CD1c-positive myeloid dendritic cell (primary cell): ENCODE measurements around the gene VARS2.
"Not testable (repeated sequence)": the region's sequence is repeated elsewhere in the genome, so short reads cannot be mapped to it uniquely, and the experiment has no call there.

Experiments used
- DNase-seq: peaks from one replicate; pipeline ENCODE4 v3.0.0-alpha.2; 2016; ENCODE audit errors: extremely low spot score

The VARS2 gene

DNA sequence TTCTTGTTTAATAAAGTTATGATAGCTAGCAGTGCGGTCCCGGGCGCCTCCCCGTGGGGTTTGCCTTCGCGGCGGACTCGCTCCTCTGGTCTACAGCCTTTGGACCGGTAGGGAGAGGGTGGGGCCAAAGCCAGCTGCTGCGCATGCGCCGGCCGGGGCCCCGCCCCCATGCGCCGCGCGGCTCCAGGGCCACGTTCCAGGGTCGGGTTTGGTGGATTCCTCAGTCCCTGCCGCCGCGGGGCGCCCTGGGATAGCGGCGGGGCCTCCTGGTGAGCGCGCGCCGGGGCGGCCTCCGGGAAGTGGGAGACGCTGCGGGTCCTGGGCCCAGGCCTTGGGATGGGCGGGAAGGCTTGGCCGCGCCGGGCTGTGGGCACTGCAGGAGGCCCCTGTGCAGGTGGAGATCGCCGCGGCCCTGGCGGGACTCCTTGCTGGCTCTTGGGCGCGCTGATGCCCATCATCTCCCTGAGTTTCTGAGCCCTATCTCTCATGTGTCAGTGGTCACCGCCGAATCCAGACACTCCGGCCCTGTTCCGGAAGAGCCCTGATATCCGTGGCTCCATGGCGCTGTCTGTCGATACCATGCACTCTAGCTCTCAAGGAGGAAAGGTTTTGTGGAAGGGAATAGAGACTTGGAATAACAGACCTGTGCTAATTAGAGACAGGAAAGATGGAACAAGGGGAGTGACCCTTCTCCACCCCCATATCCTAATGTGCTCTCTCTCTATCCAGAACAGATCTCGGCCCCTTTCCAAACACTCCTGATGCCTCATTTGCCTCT, at the start of gene VARS2:
Gene VARS2 (plus strand): TSS at position 163 of the 778 bp plus-strand sequence. CDS start 599 bp downstream, at position 762.
- peak; percentile 93 for DNase-seq

DNA sequence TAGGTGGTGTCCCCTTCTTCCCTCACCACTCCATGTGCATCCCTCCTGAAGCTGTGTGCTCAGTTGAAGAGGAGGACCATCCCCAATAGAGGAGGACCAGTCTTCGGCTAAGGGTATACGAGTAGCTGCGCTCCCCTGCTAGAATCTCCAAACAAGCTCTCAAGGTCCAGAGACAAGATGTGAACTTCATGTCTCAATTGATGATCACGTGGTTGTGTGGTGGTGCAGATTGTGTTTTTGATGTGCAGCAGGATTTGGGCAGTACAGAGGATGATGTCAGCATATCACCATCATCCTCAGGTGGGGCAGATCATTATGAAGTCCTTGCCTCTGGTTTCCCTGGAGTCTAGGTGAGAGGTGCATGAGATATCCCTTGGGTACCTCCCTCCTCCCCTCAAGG, 49.7 kb upstream of the VARS2 start:
- DNase-seq = no peak

DNA sequence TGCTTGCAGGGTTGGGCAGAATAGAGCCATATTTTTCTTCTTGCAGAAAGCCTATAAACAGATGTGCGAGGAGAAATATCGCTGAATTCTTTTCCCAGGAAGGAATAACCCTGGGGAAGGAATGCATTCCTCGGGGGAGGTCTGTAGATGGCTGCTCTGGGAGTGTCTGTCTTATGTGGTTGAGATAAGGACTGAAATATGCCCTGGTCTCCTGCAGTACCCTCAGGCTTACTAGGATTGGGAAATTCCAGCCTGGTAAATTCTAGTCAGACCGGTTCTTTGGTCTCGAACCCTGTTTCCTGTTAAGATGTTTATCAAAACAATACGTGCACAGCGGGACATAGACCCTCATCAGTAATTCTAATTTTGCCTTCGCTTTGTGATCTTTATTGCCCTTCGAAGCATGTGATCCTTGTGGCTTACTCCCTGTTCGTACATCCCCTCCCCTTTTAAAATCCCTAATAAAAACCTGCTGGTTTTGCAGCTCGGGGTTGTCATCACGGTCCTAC, 44.7 kb upstream of the VARS2 start:
- not testable (repeated sequence) for DNase-seq

DNA sequence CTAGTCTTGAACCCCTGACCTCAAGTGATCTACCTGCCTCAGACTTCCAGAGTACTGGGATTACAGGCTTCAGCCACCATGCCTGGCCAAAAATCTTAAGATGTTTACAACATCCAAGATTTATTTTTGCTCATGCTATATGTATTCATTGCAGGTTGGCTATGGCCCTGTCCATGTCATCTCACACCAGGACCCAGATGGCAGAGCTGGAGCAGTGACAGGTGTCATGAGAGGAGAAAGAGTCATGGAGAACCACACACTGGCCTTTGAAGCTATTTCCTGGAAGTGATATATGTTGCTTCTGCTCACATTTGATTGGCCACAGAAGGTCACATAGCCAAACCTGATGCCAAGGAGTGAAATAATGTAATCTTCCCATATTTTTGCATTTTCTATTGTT, 43.5 kb upstream of the VARS2 start:
- DNase-seq = no peak

DNA sequence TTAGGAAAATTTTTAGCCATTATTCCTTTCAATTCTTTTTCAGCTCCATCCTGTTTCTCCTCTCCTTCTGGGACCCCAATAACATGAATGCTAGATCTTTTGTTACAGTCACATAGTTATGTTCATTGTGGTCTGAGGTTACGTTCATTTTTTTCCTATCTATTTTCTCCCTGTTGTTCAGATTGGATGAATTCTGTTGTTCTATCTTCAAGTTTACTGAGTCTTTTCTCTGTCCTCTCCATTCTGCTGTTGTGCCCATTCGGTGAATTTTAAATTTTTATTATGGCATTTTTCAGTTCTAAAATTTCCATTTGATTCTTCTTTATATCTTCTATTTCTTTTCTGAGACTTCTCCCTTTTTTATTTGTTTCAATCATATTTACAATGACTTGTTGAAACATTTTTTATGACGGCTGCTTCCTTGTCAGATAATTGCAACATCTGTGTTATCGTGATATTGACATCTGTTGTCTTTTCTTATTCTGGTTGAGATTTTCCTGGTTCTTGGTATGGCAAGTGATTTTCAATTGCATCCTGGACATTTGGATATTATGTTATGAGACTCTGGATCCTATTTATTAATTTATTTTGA, 42.4 kb upstream of the VARS2 start:
- no peak for DNase-seq

DNA sequence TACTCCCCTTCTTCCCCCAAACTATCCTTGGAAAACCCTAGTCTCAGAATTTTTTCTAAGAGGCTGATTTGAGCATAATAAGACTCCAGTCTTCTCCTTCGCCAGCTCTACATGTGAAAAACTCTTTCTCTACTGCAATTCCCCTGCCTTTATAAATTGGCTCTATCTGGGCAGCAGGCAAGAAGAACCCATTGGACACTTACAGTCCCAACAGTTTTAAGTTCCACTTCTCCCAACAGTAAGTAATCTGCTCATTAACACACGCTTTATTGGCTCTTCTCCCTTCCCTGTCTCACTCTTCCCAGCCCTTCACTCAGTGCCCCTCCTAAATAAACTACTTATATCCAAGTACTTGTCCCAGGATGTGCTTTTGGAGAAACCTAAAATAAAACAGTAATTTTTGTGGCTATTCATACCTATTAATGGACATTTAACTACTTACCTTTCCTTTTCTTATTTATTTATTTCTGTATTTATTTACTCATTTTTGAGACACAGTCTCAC, 40.8 kb upstream of the VARS2 start:
- DNase-seq = no peak

DNA sequence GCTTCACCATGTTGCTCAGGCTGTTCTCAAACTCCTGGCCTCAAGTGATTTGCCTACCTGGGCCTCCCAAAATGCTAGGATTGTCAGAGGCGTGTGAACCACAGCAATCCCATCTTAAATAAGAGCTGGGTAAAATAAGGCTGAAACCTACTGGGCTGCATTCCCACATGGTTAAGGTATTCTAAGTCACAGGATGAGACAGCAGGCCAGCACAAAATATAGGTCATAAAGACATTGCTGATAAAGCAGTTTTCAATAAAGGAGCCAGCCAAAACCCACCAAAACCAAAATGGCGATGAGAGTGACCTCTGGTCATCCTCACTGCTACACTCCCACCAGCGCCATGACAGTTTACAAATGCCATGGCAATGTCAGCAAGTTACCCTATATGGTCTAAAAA, 40.2 kb upstream of the VARS2 start:
- DNase-seq = not testable (repeated sequence)

DNA sequence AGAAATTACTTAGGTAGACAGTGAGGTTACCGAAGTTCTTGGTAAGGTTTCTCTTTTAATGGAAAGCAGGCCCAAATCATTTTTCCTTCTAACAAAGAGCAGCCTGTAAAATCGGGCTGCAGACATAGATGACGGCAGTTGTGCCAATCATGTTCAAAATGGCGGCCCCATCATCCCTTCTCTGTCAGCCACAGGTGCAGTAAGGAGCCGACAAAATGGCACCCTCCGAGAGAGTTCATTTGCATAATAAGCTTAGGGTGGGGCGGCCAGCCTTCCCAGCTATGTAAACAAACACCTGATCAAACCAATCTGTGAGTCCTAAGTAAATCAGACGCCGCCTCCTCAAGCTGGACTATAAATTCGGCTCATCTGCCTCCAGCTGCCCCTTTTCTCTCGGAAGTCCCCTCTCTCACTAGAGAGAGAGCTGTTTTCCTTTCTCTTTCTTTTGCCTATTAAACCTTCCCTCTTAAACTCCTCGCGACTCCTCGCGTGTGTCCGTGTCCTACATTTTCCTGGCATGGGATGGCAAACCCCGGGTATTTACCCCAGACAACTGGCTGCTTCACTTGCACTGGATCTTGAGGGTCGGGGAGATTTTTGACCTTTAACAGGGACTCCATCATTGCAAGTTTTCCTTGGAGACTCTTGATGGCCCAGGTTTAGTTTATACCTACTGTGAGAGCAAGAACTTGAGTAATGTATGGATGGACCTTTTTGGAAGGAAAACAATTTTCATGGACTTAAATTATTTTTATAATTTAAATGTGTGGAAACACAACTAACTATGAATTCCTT, 38.6 kb upstream of the VARS2 start:
- no peak for DNase-seq

DNA sequence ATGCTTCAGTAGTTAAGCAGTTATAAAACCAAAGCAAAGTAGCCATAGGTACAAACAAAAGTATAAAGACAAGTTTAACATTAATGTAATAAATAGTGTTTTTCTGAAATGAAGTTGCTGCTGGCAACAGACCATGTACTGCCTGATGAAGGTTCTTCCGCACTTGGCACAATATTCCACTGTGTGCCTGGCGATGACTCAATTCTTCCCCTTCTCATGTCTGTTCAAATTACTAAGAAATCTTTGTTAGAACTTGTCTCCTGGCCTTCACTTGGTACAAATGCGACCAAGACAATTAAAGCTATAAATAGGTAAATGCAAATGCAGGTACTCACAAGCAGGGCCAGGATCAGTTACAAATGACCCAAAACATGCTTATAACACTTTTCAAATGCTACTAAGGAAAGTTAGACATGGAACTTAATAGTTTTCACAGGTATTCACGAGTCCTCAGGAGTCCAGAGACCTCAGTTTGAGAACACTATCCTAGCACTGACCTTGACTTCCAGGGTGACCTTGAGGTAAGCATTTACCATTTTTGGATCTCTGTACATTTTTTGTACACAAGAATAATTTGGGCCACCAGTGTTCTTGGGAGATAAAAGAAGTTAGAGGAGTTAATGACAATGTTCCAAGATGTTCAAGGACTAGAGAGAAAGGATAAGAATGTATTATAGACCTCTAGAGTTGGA, 37.9 kb upstream of the VARS2 start:
- no peak for DNase-seq

GRCh38 chr6:30877419-30878262, 36.4 kb upstream of the VARS2 start:
- peak; percentile 77 for DNase-seq

DNA sequence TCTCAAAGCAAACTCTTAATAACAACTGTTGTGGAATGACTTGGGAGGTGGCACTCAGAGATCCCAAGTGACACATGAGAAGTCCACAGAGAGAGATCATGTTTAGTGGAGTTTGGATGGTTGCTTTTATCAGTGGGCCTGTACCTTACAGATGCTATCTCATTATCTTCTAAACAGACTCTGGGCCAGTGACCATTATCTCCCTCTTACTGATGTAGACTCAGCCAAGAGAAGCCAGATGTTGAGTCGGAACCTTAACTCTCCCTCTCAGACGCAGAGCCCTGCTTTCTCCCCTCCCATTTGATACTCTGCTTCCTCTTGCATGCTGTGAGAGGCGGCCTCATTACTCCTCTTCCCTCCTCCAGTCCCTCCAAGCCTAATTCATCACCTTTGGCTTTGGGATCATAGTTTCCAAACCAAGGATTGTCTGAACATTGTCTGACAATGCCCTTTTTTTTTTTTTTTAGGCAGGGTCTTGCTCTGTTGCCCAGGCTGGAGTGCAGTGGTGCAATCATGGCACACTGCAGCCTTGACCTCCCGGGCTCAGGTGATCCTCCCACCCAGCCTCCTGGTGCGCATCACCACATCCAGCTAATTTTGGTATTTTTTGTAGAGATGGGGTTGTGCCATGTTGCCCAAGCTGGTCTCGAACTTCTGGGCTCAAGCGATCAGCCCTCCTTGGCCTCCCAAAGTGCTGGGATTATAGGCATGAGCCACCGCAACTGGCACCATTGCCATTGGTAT, 34.2 kb upstream of the VARS2 start:
- DNase-seq = no peak

DNA sequence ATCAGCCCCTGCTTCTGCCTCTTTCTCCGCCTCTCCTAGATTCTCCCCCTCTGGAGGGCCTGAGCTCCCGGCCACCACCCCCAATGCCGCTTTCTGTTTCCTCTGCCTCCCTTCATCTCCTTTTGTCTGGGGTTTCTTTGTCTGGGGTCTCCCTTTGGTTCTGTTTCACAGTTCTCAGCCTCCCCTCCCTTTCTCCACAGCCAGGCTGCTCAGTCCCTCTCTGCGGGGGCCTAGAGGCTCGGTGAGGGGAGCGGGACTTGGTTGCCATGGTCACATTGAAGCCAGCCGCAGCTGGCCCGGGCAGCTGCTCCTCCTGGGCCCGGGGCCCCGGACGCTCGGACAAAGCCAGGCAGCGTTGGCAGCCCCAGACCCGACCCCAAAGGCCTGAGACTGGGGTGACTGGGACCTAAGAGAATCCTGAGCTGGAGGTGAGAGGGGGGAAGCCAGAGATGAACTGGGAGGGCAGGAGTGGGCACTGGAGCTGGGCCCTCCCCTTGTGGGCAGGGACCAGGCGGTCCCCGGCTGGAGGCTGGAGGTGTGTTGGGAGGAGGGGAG, 33.3 kb upstream of the VARS2 start:
- no peak for DNase-seq

GRCh38 chr6:30881392-30882203, 32.4 kb upstream of the VARS2 start:
- DNase-seq = no peak

GRCh38 chr6:30882204-30882758, 31.8 kb upstream of the VARS2 start:
- no peak for DNase-seq

GRCh38 chr6:30882759-30883684, 31.0 kb upstream of the VARS2 start:
- no peak for DNase-seq

GRCh38 chr6:30883685-30884520, 30.1 kb upstream of the VARS2 start, which contains the start of gene DDR1:
DDR1 (plus strand) TSS chr6:30884519; CDS start chr6:30888730, 4,211 bp downstream.
- peak; percentile 48 for DNase-seq
